Measurements from ENCODE around the gene FRMD8. TPM values are rescaled to one million over a fixed set of nuclear protein-coding genes. Genes with fewer than 3 reads are reported as not detected.

The FRMD8 gene
- total RNA-seq, 1 experiment from 2014 or later: 22.7 TPM

GRCh38 chr11:65438257-65439151 is 52.1 kb downstream of the FRMD8 start:
- H3K79me1 ChIP-seq (ENCODE audit: insufficient read depth, low read depth, low read length, poor library complexity, severe bottlenecking): no peaks in the 10 kb centered on the region
- H3K4me1 ChIP-seq (ENCODE audit: insufficient read depth, low read length): no peaks in the 10 kb centered on the region
- no peak overlapping the region for H2AK5ac ChIP-seq (ENCODE audit: insufficient read length, low read length)
- Mint-ChIP-seq H3K27me3 (ENCODE audit: low read depth) (peaks cover 3% of the 10 kb centered on the region; the same call in 1 of the 2 replicates), H3K4me1 (peaks cover 0 to 4% of the 10 kb centered on the region in 2 experiments; a peak in 2 of 4 replicates), H3K27ac (no peak overlapping the region), H3K36me3 (ENCODE audit: insufficient read depth in 1 of 3, low read depth in 3 of 3) (no peaks in the 10 kb centered on the region), H3K4me3 (no peak overlapping the region), H3K9me3 (no peaks in the 10 kb centered on the region)
- no peak overlapping the region for H3K9ac ChIP-seq (ENCODE audit: extremely low read depth, insufficient read length, low read length)
- no peak for DNase-seq
- no peak overlapping the region for H3K4me2 ChIP-seq (ENCODE audit: insufficient read depth, insufficient read length, low read length)
- no peak overlapping the region for H3K18ac ChIP-seq (ENCODE audit: insufficient read length, low read depth, low read length)
- H3K23me2 ChIP-seq (ENCODE audit: insufficient read length, low read depth, low read length, poor library complexity, severe bottlenecking): no peaks in the 10 kb centered on the region
- H3K79me2 ChIP-seq (ENCODE audit: insufficient read depth, low read length): no peaks in the 10 kb centered on the region
- H3T11ph ChIP-seq (ENCODE audit: low read length): no peak overlapping the region
- no CpG with 5 or more reads among the region's 9 CpGs for WGBS (ENCODE audit: extremely low coverage, insufficient read length, low lambda C conversion rate)
- no peaks in the 10 kb centered on the region for H3K27me3 ChIP-seq (ENCODE audit: insufficient read depth, low read length)
- H4K91ac ChIP-seq (ENCODE audit: insufficient read length, low read depth, low read length): no peak overlapping the region
- H2BK120ac ChIP-seq (ENCODE audit: low read depth, low read length, poor library complexity, severe bottlenecking): no peak overlapping the region
- H3K4ac ChIP-seq (ENCODE audit: low read depth, low read length): no peak overlapping the region
- no peak overlapping the region for H2BK20ac ChIP-seq (ENCODE audit: low read depth, low read length, poor library complexity, severe bottlenecking)
- no peak overlapping the region for H4K5ac ChIP-seq (ENCODE audit: insufficient read length, low read depth, low read length)
- no peak overlapping the region for H2BK15ac ChIP-seq (ENCODE audit: low read depth, low read length)
- H2BK5ac ChIP-seq (ENCODE audit: insufficient read length, low read length): no peak overlapping the region
- H3K14ac ChIP-seq (ENCODE audit: insufficient read depth, low read length): no peak overlapping the region
- H2AFZ ChIP-seq (ENCODE audit: low read length): no peak overlapping the region
- H4K8ac ChIP-seq (replicated peaks; ENCODE audit: insufficient read length, low read depth, low read length): no peak overlapping the region
- no peak overlapping the region for H2BK12ac ChIP-seq (ENCODE audit: insufficient read length, low read depth, low read length)
- no peaks in the 10 kb centered on the region for H3K9me3 ChIP-seq (ENCODE audit: control insufficient read depth, low read depth, low read length)
- no peak overlapping the region for H3K56ac ChIP-seq (ENCODE audit: insufficient read length, low read depth, low read length)
- H4K20me1 ChIP-seq (ENCODE audit: control insufficient read depth, insufficient read depth, insufficient read length): no peaks in the 10 kb centered on the region
- TF ChIP-seq, protein P1, sequence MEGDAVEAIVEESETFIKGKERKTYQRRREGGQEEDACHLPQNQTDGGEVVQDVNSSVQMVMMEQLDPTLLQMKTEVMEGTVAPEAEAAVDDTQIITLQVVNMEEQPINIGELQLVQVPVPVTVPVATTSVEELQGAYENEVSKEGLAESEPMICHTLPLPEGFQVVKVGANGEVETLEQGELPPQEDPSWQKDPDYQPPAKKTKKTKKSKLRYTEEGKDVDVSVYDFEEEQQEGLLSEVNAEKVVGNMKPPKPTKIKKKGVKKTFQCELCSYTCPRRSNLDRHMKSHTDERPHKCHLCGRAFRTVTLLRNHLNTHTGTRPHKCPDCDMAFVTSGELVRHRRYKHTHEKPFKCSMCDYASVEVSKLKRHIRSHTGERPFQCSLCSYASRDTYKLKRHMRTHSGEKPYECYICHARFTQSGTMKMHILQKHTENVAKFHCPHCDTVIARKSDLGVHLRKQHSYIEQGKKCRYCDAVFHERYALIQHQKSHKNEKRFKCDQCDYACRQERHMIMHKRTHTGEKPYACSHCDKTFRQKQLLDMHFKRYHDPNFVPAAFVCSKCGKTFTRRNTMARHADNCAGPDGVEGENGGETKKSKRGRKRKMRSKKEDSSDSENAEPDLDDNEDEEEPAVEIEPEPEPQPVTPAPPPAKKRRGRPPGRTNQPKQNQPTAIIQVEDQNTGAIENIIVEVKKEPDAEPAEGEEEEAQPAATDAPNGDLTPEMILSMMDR (conservative IDR thresholded peaks at IDR 0.05): no peak
- H3K27ac ChIP-seq (ENCODE audit: insufficient read length, low read depth, low read length): no peak overlapping the region
- no peak overlapping the region for H3K23ac ChIP-seq (ENCODE audit: insufficient read length, low read depth, low read length)

Measured in H9 (cell line).